ENCODE measurements around the gene UNC13C. TPM values are rescaled to one million over a fixed set of nuclear protein-coding genes. Genes with fewer than 3 reads are reported as not detected.
A peak's percentile ranks its signal among the peaks of the same experiment; 100 is the strongest.

Gene UNC13C
- polyA plus RNA-seq, 1 of the 3 experiments (the other 2 are of a cell fraction) = not detected

DNA sequence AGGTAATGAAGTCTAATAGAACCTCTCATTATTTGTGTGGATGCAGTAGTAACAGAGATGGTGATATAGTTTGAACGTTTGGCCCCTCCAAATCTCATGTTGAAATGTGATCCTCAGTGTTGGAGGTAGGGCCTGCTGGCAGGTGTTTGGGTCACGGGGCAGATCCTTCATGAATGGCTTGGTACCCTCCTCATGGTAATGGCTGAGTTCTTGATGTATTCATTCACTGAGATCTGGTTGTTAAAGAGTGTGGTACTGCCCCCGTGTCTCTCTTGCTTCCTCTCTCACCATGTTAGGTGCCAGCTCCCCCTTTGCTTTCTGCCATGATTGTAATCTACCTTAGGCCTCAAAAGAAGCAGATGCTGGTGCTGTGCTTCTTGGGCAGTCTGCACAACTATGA, 606.8 kb downstream of the UNC13C start (continued):
- TF ChIP-seq, protein P1, sequence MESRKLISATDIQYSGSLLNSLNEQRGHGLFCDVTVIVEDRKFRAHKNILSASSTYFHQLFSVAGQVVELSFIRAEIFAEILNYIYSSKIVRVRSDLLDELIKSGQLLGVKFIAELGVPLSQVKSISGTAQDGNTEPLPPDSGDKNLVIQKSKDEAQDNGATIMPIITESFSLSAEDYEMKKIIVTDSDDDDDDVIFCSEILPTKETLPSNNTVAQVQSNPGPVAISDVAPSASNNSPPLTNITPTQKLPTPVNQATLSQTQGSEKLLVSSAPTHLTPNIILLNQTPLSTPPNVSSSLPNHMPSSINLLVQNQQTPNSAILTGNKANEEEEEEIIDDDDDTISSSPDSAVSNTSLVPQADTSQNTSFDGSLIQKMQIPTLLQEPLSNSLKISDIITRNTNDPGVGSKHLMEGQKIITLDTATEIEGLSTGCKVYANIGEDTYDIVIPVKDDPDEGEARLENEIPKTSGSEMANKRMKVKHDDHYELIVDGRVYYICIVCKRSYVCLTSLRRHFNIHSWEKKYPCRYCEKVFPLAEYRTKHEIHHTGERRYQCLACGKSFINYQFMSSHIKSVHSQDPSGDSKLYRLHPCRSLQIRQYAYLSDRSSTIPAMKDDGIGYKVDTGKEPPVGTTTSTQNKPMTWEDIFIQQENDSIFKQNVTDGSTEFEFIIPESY (IDR thresholded peaks at IDR 0.05; ENCODE audit: borderline replicate concordance, low read depth) = no peak
- no peak for TF ChIP-seq FOXM1 (IDR thresholded peaks at IDR 0.05; ENCODE audit: low read depth)
- TF ChIP-seq FOSL2 (IDR thresholded peaks at IDR 0.05; ENCODE audit: borderline replicate concordance, low read depth) = no peak

DNA sequence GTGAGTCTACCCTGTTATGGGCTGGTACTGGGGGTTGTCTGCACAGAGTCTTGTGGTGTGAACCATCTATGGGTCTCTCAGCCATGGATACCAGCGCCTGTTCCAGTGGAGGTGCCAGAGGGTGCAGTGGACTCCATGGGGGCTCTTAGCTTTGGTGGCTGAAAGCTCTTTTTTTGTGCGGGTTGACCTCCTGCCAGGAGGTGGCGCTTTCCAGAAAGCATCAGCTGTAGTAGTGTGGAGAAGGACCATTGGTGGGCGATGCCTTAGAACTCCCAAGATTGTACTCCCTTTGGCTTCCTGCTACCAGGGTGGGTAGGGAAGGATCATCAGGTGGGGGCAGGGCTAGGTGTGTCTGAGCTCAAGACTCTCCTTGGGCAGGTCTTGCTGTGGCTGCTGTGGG, 615.9 kb downstream of the UNC13C start:
- POLR2A ChIA-PET = no interaction called here
- H3F3A ChIP-seq (replicated peaks; ENCODE audit: insufficient read depth) = no peaks in the 10 kb centered on the region
- TF ChIP-seq, protein P2, sequence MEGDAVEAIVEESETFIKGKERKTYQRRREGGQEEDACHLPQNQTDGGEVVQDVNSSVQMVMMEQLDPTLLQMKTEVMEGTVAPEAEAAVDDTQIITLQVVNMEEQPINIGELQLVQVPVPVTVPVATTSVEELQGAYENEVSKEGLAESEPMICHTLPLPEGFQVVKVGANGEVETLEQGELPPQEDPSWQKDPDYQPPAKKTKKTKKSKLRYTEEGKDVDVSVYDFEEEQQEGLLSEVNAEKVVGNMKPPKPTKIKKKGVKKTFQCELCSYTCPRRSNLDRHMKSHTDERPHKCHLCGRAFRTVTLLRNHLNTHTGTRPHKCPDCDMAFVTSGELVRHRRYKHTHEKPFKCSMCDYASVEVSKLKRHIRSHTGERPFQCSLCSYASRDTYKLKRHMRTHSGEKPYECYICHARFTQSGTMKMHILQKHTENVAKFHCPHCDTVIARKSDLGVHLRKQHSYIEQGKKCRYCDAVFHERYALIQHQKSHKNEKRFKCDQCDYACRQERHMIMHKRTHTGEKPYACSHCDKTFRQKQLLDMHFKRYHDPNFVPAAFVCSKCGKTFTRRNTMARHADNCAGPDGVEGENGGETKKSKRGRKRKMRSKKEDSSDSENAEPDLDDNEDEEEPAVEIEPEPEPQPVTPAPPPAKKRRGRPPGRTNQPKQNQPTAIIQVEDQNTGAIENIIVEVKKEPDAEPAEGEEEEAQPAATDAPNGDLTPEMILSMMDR (IDR thresholded peaks at IDR 0.05) = peak; percentile 40
- TF ChIP-seq TEAD4 (IDR thresholded peaks at IDR 0.05; ENCODE audit: borderline replicate concordance, insufficient read depth) = no peak

DNA sequence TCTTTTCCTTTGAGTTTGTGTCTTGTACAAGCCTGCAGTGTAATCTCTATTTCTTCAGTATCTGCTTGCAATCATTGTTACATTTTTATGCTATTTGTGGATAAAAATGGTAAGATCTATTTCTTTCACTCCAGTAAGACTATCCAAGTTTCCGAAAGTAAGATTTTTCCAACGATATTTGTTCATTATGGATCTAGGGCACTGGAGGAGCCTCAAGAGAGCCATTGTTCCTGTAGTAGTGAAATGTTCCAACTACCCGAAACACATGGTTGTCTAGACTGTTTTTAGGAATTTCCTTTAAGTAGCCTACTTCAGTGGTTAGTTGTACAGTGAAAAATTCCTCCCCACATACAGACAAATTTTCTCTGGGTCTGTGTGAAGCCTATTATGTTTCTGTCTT, 621.1 kb downstream of the UNC13C start:
- ChIA-PET POLR2A (no interaction called here), CTCF (no interaction called here)
- 0% methylated on average over 3 of the region's 3 CpGs for WGBS (ENCODE audit: low lambda C conversion rate)
- Histone ChIP-seq H2AFZ (ENCODE audit: low read depth) (no peak overlapping the region), H3K9me3 (no peaks in the 10 kb centered on the region), H3K79me2 (ENCODE audit: insufficient read depth) (no peaks in the 10 kb centered on the region), H4K20me1 (ENCODE audit: insufficient read depth) (no peaks in the 10 kb centered on the region), H3K27me3 (ENCODE audit: insufficient read depth) (no peaks in the 10 kb centered on the region), H3K9ac (no peak overlapping the region), H3K4me2 (no peak overlapping the region), H3F3A (replicated peaks; ENCODE audit: insufficient read depth) (no peaks in the 10 kb centered on the region), H3K4me3 (ENCODE audit: low read depth in 2 of 2, low read length in 1 of 2) (no peak overlapping the region), H3K9me2 (no peaks in the 10 kb centered on the region), H3K27ac (ENCODE audit: low read depth in 2 of 2, low read length in 1 of 2) (no peak overlapping the region), H3K36me3 (replicated peaks in 1 of 2; ENCODE audit: control insufficient read depth in 1 of 2, insufficient read depth in 2 of 2, low read length in 1 of 2) (no peaks in the 10 kb centered on the region), H3K4me1 (ENCODE audit: control insufficient read depth in 1 of 2, insufficient read depth in 2 of 2, low read depth in 1 of 2, low read length in 1 of 2) (no peaks in the 10 kb centered on the region)
- DNase-seq = no peak
- TF ChIP-seq TEAD4 (IDR thresholded peaks at IDR 0.05; ENCODE audit: borderline replicate concordance, insufficient read depth) = no peak
- TF ChIP-seq GABPA (IDR thresholded peaks at IDR 0.05; ENCODE audit: low read depth) = no peak
- TF ChIP-seq, protein P3, sequence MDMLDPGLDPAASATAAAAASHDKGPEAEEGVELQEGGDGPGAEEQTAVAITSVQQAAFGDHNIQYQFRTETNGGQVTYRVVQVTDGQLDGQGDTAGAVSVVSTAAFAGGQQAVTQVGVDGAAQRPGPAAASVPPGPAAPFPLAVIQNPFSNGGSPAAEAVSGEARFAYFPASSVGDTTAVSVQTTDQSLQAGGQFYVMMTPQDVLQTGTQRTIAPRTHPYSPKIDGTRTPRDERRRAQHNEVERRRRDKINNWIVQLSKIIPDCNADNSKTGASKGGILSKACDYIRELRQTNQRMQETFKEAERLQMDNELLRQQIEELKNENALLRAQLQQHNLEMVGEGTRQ (IDR thresholded peaks at IDR 0.05; ENCODE audit: borderline replicate concordance, low read depth, low read length) = no peak
- no peak for TF ChIP-seq SMC3 (IDR thresholded peaks at IDR 0.05; ENCODE audit: low read depth, low read length)
- no peak for TF ChIP-seq TAF1 (IDR thresholded peaks at IDR 0.05; ENCODE audit: borderline replicate concordance, low read depth, low read length)
- TF ChIP-seq GATA2 (CRISPR knock-in tag; IDR thresholded peaks at IDR 0.05) = no peak
- TF ChIP-seq, protein P4, sequence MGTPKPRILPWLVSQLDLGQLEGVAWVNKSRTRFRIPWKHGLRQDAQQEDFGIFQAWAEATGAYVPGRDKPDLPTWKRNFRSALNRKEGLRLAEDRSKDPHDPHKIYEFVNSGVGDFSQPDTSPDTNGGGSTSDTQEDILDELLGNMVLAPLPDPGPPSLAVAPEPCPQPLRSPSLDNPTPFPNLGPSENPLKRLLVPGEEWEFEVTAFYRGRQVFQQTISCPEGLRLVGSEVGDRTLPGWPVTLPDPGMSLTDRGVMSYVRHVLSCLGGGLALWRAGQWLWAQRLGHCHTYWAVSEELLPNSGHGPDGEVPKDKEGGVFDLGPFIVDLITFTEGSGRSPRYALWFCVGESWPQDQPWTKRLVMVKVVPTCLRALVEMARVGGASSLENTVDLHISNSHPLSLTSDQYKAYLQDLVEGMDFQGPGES (IDR thresholded peaks at IDR 0.05; ENCODE audit: low read depth, low read length) = no peak
- no peak for TF ChIP-seq RFX5 (IDR thresholded peaks at IDR 0.05; ENCODE audit: low read length)
- no peak for TF ChIP-seq POLR2AphosphoS5 (IDR thresholded peaks at IDR 0.05; ENCODE audit: low read depth, low read length)
- no peak for TF ChIP-seq RXRA (IDR thresholded peaks at IDR 0.05; ENCODE audit: borderline replicate concordance, low read depth)
- TF ChIP-seq, protein P1 (IDR thresholded peaks at IDR 0.05; ENCODE audit: borderline replicate concordance, low read depth) = no peak
- no peak for TF ChIP-seq NFIC (IDR thresholded peaks at IDR 0.05; ENCODE audit: borderline replicate concordance)
- no peak for TF ChIP-seq CHD2 (IDR thresholded peaks at IDR 0.05; ENCODE audit: low read length, partially characterized antibody)
- no peak for TF ChIP-seq RCOR1 (IDR thresholded peaks at IDR 0.05; ENCODE audit: low read length)

More for the DNA sequence above, 615.9 kb downstream of the UNC13C start:
- H2AFZ ChIP-seq (ENCODE audit: low read depth) = no peak overlapping the region
- no peaks in the 10 kb centered on the region for H3K9me2 ChIP-seq
- WGBS (ENCODE audit: low lambda C conversion rate) = 0% methylated on average over 4 of the region's 4 CpGs
- CTCF ChIA-PET = interaction anchor here (0.6 to 2.0 kb wide), 5 partner anchors 10 to 785 kb away, joined by 3 to 5 read pairs (median 4); no protein-coding TSS in a partner anchor
- no peak overlapping the region for H3K9ac ChIP-seq
- H3K27me3 ChIP-seq (ENCODE audit: insufficient read depth) = no peaks in the 10 kb centered on the region
- H3K4me3 ChIP-seq (ENCODE audit: low read depth in 2 of 2, low read length in 1 of 2) = no peak overlapping the region
- no peak overlapping the region for H3K27ac ChIP-seq (ENCODE audit: low read depth in 2 of 2, low read length in 1 of 2)
- no peaks in the 10 kb centered on the region for H3K79me2 ChIP-seq (ENCODE audit: insufficient read depth)
- peak; percentile 1 for DNase-seq
- no peaks in the 10 kb centered on the region for H4K20me1 ChIP-seq (ENCODE audit: insufficient read depth)
- no peak overlapping the region for H3K4me2 ChIP-seq
- no peaks in the 10 kb centered on the region for H3K9me3 ChIP-seq
- H3K36me3 ChIP-seq (replicated peaks in 1 of 2; ENCODE audit: control insufficient read depth in 1 of 2, insufficient read depth in 2 of 2, low read length in 1 of 2) = no peaks in the 10 kb centered on the region
- no peaks in the 10 kb centered on the region for H3K4me1 ChIP-seq (ENCODE audit: control insufficient read depth in 1 of 2, insufficient read depth in 2 of 2, low read depth in 1 of 2, low read length in 1 of 2)
